Measurements from ENCODE around the gene KLHDC1.
"Not testable (repeated sequence)": the region's sequence is repeated elsewhere in the genome, so short reads cannot be mapped to it uniquely, and the experiment has no call there.

KLHDC1 gene, protein sequence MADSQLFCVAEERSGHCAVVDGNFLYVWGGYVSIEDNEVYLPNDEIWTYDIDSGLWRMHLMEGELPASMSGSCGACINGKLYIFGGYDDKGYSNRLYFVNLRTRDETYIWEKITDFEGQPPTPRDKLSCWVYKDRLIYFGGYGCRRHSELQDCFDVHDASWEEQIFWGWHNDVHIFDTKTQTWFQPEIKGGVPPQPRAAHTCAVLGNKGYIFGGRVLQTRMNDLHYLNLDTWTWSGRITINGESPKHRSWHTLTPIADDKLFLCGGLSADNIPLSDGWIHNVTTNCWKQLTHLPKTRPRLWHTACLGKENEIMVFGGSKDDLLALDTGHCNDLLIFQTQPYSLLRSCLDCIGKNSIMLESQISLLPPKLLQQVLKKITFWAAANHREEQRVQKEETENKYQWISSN

DNA sequence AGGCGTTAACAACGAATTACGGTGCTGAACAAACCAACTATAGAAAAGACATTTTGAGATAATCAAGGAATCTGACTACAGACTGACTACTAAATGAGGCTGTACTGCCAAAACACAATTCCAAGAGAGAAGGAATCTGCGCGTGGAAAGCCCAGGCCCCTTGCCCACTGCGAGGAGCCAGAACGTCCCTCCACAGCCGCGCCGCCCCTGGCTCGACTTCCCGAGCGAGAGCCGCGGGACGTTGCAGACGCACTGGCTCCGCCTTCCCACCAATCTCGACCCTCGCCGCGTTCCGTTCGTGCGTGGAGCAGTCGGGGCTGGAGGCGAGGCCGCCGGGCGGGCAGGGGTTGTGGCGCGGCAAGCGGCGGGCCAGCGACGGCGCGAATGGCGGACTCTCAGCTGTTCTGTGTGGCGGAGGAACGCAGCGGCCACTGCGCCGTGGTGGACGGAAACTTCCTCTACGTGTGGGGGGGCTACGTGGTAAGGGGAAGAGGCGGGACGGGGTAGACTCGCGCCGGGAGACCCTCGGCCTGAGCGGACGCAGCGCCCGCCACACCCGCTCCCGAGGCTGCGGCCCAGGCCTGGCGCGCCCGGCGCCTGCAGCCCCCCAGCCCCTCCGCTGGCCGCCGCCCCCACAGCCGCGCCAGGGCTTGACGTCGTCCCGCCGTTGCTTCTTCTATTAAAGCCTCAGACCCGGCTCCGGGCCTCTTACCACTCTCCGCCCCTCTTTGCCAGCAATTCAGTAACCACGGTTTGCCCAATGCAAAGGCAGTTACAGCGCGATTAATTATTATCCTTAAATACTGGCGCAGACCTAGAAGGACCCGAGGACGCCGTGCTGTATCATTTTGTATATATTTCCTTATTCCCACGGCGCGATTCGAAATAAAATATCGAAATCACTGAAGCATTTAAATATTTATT, at the start of gene KLHDC1:
Gene KLHDC1, plus strand, starts transcription at position 310 of the 924 bp plus-strand sequence. Its CDS starts 75 bp downstream, at position 385.
- peak; percentile 93 for DNase-seq (ENCODE audit: low spot score)

DNA sequence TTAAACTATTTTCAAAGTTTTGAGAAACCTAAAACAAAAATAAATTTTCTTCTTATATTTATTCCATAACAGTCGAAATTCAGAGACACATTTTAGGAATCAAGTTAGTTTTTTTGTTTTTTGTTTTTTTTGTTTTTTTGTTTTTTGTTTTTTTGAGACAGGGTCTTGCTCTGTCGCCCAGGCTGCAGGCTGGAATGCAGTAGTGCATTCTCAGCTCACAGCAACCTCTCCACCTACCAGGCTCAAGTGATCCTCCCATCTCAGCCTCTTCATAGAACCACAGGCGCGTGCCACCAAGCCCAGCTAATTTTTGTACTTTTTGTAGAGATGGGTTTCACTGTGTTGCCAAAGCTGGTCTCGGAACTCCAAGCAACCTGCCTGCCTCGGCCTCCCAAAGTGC, 39.4 kb upstream of the KLHDC1 start:
- no peak for DNase-seq (ENCODE audit: low spot score)

DNA sequence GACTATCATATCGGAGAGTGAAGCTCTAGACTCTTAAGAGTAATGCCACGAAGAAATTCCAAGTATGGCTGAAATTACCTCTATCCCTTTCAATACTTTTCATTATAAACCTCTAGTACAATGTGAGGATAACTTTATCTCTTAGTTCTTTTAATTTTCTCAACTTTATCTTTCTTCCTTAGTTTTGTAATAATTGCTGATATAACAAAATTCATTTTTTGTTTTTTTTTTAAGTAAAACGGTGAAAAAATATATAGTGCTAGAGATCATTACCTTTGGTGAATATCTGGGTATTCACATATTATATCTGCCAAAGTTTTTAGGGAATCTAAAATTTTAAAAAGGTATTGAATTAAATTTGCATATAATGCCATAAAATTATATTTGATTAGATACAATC, 38.4 kb upstream of the KLHDC1 start:
- no peak for DNase-seq (ENCODE audit: low spot score)

DNA sequence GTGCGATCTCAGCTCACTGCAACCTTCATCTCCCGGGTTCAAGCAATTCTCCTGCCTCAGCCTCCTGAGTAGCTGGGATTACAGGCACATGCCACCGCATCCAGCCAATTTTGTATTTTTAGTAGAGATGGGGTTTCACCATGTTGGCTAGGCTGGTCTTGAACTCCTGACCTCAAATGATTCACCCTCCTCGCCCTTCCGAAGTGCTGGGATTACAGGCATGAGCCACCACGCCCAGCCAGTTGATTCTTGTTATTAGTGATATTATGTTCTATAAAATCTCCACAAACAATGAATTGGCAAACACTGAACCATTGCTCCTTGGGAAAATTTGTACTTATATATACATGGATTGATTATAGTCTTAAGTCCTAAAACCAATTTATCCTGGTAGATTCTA, 35.4 kb upstream of the KLHDC1 start:
- not testable (repeated sequence) for DNase-seq (ENCODE audit: low spot score)

DNA sequence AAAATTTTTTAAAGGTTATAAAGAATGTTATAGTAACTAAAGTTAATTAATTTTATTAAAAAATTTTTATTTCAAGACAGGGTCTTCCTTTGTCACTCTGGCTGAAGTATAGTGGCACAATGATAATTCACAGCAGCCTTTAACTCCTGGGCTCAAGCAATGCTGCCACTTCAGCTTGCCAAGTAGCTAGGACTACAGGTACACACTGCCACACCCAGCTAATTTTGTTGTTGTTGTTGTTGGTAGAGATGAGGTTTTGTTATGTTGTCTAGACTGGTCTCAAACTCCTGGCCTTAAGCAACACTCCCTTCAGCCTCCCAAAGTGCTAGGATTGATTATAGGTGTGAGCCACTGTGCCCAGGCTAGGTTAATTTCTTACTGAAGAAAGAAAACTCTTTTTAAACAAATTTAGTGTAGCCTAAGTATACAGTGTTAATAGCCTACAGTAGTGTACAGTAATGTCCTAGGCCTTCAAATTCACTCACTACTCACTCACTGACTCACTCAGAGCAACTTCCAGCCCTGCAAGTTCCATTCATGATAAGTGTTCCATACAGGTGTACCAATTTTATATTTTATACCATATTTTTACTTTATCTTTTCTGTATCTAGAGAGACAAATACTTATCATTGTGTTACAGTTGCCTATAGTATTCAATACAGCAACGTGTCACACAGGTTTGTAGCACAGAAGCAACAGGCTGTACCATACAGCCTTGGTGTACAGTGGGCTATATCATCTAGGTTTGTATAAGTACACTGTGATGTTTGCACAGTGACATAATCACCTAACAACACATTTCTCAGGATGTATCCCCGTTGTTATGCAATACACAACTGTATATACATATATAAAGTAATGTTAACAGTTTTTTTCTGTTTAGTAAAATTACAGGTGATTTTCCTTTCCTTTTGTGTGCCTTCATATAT, 33.1 kb upstream of the KLHDC1 start:
- no peak for DNase-seq (ENCODE audit: low spot score)

DNA sequence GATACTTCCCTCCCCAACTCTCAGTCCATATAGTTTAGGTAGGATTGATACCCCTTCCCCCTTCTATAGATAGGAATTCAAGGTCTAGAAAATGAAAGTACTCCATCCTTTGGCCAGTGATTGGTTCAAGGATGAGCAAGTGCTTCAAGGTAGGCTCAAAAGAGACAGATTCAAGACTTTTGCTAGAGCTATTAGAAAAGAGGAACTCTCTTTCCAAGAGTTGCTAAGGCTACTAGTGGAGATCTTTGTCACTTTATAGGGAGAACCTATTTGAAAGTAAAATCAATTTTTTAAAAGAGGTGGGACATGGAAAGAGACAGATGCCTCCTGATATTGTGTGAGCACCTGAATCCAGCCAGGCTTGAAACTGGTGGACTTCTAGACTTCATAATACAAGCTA, 22.4 kb upstream of the KLHDC1 start:
- DNase-seq (ENCODE audit: low spot score), result no peak

DNA sequence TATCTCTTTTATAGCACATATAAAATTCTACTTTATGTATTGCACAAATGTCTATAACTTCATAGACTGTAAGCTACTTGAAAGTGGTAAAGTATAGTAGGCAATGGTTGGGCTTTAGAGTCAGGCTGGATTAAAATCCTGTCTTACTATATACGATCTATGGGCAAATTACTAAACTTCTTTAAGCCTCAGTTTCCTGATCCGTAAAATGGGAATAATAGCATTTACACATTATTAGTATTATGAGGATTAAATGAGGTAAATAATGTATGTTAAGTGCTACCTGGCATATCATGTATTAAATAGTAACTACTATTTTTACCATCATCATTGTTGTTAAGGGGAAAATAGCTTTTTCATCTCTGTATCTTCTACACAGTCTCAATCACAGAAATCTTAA, 19.3 kb upstream of the KLHDC1 start:
- DNase-seq (ENCODE audit: low spot score), result no peak

DNA sequence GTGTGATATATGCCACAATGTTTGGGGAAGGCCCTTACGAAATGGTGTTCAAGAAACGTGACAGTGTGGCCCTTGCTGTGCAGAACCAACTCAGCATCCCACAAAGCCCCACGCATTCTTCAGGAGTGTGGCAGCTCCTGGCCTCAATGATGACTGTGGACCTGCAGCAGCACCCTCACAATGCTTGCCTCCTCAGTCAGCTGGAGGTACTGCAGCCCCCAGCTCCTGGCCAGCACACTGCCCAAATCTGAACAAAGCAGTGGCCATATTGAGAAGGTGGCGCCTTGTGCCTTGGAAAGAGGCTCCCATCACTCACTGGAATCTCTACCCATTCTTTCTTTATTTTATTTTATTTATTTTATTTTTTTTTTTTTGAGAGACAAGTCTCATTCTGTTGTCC, 15.3 kb upstream of the KLHDC1 start:
- DNase-seq (ENCODE audit: low spot score), result no peak

DNA sequence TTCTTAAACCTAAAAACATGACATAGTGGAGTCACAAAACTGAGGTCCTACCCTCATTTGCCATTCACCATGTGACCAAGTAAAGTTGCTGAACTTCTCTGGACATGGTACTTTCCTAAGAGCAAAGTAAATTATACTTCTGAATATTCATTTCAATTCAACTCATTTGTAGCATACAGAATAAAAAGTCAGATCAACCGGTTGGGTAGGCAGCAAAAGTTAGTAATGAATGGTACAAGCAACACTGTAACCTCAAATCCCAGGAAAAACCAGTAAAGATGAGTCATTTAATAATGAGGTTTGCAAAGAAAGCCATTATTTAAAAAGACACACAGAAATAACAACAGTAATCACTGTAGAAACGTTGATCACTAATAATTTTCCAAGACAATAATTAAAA, 13.6 kb upstream of the KLHDC1 start:
- DNase-seq (ENCODE audit: low spot score), result no peak

DNA sequence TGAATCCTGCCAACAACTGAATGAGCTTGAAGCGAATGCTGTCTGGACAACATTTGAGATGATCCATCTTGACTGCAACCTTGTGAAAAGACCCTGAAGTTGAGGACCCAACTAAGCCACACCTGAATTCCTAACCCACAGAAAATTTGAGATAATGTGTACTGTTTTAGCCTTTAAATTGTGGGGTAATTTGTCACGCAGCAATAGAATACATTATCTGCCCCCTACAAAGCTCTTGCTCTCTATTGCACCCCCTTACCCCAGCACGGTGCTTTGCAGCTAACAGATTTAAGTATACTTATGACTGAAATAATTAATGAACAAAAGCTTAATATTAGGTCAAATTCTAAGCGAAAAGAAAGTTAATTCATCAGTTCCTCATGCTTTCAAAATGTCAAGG, 6.5 kb upstream of the KLHDC1 start:
- DNase-seq (ENCODE audit: low spot score), result no peak

DNA sequence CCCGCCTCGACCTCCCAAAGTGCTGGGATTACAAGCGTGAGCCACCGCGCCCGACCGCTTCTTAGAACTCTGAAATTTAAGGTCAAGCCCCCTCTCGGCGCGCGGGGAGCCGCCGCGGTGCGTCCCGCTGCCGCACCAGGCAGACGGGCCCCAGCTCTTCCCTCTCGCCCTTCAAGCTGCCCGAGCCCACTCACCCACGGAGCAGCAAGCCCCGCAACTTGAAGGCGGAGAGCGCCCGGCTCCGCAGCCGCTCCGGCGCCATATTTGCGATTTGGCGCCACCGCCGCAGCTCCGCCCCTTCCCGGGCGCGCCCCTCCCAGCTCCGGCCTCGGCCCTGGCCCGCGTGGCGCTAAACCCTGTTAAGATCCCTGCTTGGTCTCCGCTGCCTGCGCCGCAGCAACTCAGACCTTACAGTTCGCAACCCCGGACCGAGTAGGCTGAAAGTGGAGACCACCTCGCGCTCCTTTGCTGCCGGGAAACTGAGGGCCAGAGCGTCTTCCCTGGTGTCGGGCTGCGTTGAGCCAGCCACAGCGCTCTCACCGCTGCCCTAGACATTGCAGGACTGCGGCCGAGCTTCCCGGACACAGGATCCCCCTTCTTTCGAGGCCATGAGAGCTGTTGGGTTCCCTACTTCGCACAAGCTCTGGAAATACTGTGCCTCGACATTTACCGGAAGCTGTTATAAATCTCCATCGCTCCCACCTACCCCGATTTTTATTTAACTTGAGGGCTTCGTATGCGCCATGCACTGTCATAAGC, 4.8 kb upstream of the KLHDC1 start, which contains the start of gene POLE2:
Gene POLE2, minus strand, starts transcription at position 273 of the 759 bp plus-strand sequence. Its CDS starts 11 bp downstream, at position 262.
- DNase-seq (ENCODE audit: low spot score), result peak; percentile 91

DNA sequence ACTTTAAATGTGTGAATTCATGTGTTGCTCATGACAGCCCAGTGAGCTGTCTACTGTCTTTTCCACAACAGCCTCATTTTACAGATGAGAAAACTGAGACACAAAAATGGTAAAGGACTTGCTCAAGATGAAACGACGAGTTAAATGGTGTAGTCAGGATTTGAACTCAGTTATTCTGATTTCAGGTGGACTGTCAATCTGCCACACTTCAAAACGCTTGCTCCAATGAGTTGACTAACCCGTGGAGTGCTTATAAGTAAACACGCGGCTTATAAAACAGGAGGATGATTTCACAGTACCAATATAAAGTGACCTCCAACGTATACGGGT, 4.3 kb upstream of the KLHDC1 start:
- no peak for DNase-seq (ENCODE audit: low spot score)

DNA sequence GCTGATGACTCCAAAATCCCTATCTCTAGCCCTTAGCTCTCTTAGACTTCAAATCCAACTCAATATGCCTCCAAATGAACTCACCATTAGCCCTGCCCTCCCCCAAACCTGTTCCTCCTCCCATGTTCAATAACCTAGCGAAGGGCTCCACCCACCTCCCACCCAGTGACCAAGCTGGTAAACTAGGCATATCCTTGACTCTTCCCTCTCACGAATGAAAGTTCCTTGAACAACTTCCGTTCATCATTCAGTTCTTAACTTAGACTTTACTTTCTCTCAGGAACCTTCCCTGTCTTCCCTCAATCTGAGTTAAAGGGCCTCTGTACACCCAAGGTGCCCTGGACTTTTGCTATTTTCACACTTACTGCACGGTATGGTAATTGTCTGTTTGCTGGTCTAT, 1.9 kb upstream of the KLHDC1 start:
- DNase-seq (ENCODE audit: low spot score), result no peak

DNA sequence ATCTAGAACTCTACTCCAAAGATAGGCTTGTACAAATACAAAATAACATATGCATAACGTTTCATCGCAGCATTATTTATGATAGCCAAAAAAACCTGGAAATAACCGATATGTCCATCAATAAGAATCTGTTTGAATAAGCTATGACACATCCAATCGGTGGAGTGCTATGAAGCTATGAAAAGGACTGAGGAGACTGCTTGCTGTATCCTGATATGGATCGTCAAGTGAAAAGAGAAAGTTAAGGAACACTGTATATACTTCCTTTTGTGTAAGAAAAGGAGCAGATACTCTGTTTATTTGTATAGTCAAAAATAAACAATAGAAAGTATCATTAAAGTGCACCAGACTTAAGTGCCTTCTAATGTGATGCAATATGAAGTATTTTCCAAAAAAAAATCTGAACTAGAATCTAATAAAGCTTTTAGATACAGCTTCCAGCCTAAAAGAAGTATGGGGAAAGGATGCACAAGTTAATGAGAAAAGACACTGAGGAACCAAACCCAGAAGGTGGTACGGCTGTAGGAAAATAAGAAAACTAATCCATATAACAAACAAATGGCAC, 645 bp upstream of the KLHDC1 start:
- no peak for DNase-seq (ENCODE audit: low spot score)

DNA sequence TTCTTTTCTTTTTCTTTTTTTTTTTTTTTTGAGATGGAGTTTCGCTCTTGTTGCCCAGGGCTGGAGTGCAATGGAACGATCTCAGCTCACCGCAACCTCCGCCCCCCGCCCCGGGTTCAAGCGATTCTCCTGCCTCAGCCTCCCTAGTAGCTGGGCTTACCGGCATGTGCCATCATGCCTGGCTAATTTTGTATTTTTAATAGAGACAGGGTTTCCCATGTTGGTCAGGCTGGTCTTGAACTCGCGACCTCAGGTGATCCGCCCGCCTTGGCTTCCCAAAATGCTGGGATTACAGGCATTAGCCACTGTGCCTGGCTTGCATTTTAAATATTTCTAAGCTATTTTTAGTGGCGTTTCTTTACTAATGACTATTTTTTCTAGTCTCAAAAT, 810 bp downstream of the KLHDC1 start:
- peak; percentile 65 for DNase-seq (ENCODE audit: low spot score)

DNA sequence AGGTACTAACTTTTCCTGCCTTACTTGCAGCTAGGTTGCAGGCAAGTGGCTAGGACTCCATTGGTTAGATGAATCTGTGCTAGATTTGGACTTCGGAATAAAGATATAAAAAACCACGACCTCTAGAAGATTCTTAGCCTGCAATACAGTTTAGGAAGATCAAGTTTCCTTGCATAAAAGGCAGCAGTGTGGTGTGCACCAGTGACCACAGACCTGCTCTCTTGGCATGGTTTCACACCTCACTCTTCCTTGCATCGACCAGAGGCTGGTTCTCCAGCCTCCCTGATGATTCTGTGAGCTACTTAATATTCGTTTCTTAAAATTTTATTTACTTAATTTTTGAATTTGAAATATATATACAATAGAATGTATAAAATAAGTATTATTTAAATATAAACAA, 9.8 kb downstream of the KLHDC1 start:
- no peak for DNase-seq (ENCODE audit: low spot score)

DNA sequence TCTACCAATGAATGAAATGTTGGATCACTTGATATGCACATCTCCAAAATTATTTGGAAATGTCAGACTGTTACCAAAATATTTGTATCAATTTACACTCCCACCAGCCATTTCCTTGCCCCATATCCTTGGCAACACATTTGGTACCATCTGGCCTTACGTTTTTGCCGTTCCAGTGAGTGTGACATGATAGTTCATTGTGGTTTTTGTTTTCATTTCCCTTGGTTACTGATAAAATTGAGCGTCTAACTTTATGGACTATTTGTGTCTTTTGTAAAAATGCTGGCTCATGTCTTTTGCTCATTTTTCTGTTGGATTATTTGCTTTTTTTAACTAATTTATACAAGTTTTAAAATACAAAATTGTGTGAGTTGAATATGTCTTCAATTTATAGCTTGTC, 11.0 kb downstream of the KLHDC1 start:
- no peak for DNase-seq (ENCODE audit: low spot score)

DNA sequence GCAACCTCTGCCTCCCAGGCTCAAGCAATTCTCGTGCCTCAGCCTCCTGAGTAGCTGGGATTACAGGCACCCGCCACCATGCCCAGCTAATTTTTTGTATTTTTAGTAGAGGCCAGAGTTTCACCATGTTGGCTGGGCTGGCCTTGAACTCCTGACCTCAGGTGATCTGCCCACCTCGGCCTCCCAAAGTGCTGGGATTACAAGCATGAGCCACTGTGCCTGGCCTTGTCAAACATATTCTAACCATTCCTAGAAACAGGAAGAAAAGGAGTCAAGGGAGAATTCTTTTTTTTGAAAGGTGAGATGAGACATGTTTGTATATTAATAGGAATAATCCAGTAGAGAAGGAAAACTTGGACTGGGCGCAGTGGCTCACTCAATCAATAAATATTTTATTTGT, 11.6 kb downstream of the KLHDC1 start:
- DNase-seq (ENCODE audit: low spot score), result not testable (repeated sequence)

DNA sequence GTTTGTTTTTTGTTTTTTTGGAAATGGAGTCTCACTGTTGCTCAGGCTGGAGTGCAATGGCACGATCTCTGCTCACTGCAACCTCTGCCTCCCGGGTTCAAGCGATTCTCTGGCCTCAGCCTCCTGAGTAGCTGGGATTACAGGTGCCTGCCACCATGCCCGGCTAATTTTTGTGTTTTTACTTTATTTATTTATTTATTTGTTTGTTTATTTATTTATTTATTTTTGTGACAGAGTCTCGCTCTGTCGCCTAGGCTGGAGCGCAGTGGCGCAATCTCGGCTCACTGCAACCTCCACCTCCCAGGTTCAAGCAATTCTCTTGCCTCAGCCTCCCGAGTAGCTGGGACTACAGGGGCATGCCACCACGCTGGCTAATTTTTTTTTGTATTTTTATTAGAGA, 18.1 kb downstream of the KLHDC1 start:
- DNase-seq (ENCODE audit: low spot score), result not testable (repeated sequence)

DNA sequence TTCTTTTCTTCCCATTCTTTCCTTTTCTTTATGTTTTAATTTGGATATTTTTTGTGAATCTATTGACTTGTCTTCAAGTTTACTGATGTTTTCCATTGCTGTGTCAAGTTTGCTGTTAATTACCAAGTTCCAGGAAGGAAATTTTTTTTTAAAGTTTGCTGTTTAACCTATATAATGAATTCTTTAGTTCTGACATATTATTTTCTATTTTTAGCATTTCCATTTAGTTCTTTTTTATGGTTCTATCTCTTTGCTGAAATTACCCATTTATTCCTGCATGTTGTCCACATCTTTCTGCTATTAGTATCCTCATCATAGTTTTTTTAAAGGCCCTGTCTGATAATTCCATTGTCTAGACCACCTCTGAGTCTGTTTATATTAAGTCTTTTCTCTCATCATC, 27.8 kb downstream of the KLHDC1 start:
- no peak for DNase-seq (ENCODE audit: low spot score)

All from left forelimb (tissue), 1 donor.